Measurements from ENCODE around the gene OSBPL3.

DNA sequence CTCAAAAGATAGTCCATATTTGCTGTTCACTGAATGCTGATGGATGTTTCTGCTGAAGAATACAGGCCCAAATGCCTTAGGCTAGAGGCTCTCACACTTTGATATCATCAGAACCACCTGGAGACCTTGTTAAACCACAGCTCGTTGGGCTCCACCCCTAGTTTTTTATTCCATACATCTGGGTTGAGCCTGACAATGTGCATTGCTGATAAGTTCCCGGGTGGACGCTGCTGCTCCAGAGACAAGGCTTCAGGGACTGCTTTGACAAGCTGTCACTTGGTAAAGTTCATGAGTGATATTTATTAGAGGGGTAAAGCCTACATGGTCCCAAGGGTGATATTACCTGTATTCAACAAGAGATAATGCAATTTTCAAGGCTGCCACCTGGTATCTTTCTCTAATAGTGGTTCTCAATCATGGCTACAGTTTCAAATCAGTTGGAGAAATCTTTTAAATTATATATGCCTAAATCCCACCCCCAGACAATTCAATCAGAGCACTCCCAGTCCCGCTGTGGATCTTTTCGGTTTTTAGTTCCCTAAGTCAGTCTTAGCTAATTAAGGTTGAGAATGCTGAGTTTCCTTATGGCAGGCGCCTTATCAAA is 115.7 kb downstream of the OSBPL3 start:
- TF ChIP-seq POLR2A (IDR thresholded peaks at IDR 0.05), result no peak
- TF ChIP-seq, protein P1, sequence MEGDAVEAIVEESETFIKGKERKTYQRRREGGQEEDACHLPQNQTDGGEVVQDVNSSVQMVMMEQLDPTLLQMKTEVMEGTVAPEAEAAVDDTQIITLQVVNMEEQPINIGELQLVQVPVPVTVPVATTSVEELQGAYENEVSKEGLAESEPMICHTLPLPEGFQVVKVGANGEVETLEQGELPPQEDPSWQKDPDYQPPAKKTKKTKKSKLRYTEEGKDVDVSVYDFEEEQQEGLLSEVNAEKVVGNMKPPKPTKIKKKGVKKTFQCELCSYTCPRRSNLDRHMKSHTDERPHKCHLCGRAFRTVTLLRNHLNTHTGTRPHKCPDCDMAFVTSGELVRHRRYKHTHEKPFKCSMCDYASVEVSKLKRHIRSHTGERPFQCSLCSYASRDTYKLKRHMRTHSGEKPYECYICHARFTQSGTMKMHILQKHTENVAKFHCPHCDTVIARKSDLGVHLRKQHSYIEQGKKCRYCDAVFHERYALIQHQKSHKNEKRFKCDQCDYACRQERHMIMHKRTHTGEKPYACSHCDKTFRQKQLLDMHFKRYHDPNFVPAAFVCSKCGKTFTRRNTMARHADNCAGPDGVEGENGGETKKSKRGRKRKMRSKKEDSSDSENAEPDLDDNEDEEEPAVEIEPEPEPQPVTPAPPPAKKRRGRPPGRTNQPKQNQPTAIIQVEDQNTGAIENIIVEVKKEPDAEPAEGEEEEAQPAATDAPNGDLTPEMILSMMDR (IDR thresholded peaks at IDR 0.05), result no peak

Data from uterus (tissue), 2 donors.